ENCODE data around the gene RALGPS1. TPM values are rescaled to one million over a fixed set of nuclear protein-coding genes. Genes with fewer than 3 reads are reported as not detected.

The RALGPS1 gene
- total and polyA plus RNA-seq, 2 of the 8 experiments (the other 6 are each of a cell fraction or from before 2014, with no cell fraction given) = 20.0 to 23.5 TPM

DNA sequence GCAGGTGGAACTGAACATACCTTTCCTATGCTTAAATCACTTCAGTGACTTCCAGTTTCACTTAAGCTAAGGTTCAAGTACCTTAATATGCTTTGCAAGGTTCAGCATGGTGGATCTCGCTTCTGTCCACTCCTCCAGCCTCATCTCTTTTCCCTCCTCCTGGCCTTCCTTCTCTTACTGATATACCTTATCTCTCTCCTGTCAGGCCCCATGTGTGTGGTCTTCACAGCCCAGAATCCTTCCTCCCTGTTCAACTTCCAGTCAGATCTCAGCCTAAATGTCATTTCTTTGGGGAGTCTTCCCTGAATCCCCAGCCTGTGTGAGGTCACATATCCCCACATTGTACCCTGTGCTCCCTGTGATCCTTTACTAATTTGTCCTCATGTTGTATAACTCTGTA, 120.1 kb downstream of the RALGPS1 start:
- Histone ChIP-seq H2BK5ac (ENCODE audit: low read depth, low read length) (no peak overlapping the region), H3K56ac (replicated peaks; ENCODE audit: insufficient read length, low read depth, low read length) (no peak overlapping the region), H2BK15ac (ENCODE audit: low read length) (no peak overlapping the region), H3K18ac (ENCODE audit: extremely low read depth, low read length) (no peak overlapping the region), H3K14ac (ENCODE audit: insufficient read length) (no peak overlapping the region), H2AK5ac (ENCODE audit: low read depth, low read length) (no peak overlapping the region), H4K20me1 (replicated peaks in 1 of 2; ENCODE audit: control insufficient read depth in 1 of 2, insufficient read depth in 2 of 2, low read length in 2 of 2) (no peaks in the 10 kb centered on the region), H3K4me3 (ENCODE audit: extremely low read depth in 1 of 4, insufficient read depth in 2 of 4, low read depth in 3 of 4, low read length in 4 of 4) (no peak overlapping the region), H3K9me3 (ENCODE audit: insufficient read depth in 2 of 2, low read depth in 1 of 2, low read length in 1 of 2) (no peaks in the 10 kb centered on the region), H3K27me3 (replicated peaks in 1 of 4; ENCODE audit: control insufficient read depth in 3 of 4, extremely low read depth in 1 of 4, insufficient read depth in 3 of 4, low read length in 3 of 4) (no peaks in the 10 kb centered on the region), H3K79me2 (ENCODE audit: control insufficient read depth in 1 of 2, insufficient read depth in 2 of 2, low read length in 2 of 2) (no peaks in the 10 kb centered on the region), H3K4me1 (replicated peaks in 1 of 4; ENCODE audit: control insufficient read depth in 3 of 4, insufficient read depth in 4 of 4, low read length in 3 of 4) (no peaks in the 10 kb centered on the region), H4K8ac (ENCODE audit: extremely low read depth, insufficient read depth, low read length) (no peak overlapping the region), H4K5ac (ENCODE audit: insufficient read length, low read depth, low read length) (no peak overlapping the region), H3K4ac (replicated peaks; ENCODE audit: insufficient read length, low read depth, low read length) (no peak overlapping the region), H2BK120ac (replicated peaks; ENCODE audit: low read depth, low read length) (no peak overlapping the region), H3K36me3 (ENCODE audit: control insufficient read depth in 2 of 4, insufficient read depth in 4 of 4, low read length in 3 of 4) (no peaks in the 10 kb centered on the region), H3K27ac (ENCODE audit: low read depth, low read length) (no peak overlapping the region), H4K91ac (replicated peaks; ENCODE audit: insufficient read length, low read length) (no peak overlapping the region), H3K23ac (ENCODE audit: insufficient read length) (no peak overlapping the region), H2BK20ac (ENCODE audit: low read length) (no peak overlapping the region), H3K4me2 (ENCODE audit: insufficient read depth in 1 of 2, low read depth in 2 of 2, low read length in 2 of 2) (no peak overlapping the region), H2BK12ac (ENCODE audit: low read depth, low read length) (no peak overlapping the region), H2AFZ (ENCODE audit: low read length) (no peak overlapping the region), H3K79me1 (ENCODE audit: low read depth, low read length) (no peaks in the 10 kb centered on the region), H3K23me2 (ENCODE audit: low read depth, low read length) (no peaks in the 10 kb centered on the region; the same call in 1 of the 2 replicates), H3K9ac (replicated peaks in 1 of 4; ENCODE audit: extremely low read depth in 1 of 4, low read depth in 3 of 4, low read length in 3 of 4) (no peak overlapping the region)
- WGBS, 2 experiments (ENCODE audit: extremely low coverage in 1 of 2, insufficient coverage in 1 of 2, insufficient read length in 1 of 2, insufficient replicate concordance in 2 of 2, low coverage in 1 of 2, low lambda C conversion rate in 2 of 2, missing lambda C conversion rate in 1 of 2) = 93% methylated on average over 1 of the region's 1 CpG; no CpG with 5 or more reads in 1 of the 2 experiments
- ChIA-PET CTCF (ENCODE audit: partially characterized antibody) (interaction anchor here (0.5 to 0.6 kb wide), 2 partner anchors 13 to 61 kb away, joined by 3 to 4 read pairs; no protein-coding TSS in a partner anchor), POLR2A (ENCODE audit: partially characterized antibody) (no interaction called here)
- DNase-seq (ENCODE audit: low read depth in 1 of 2, low spot score in 2 of 2) (no peak), FAIRE-seq (no peak)
- TF ChIP-seq POLR2A (IDR thresholded peaks at IDR 0.05; ENCODE audit: control extremely low read depth in 1 of 2, low read depth in 2 of 2, low read length in 2 of 2) = no peak

Measured in H1 (cell line).